GM12878 (cell line): ENCODE measurements around the gene VRK3. TPM values are rescaled to one million over a fixed set of nuclear protein-coding genes. Genes with fewer than 3 reads are reported as not detected.

Experiments
- ATAC-seq: fragments of 200-7000 bp; cut with Tn5 transposase; 3 replicates; pipeline ENCODE4 v1.9.1; 2020; ENCODE audit warnings: mild to moderate bottlenecking, moderate library complexity
- BruUV-seq: library from RNA; stranded (reverse); fragments of 400-500 nt; replicated peaks from 2 replicates; lab custom pipeline; 2021; lab: Mats Ljungman, UMichigan
- CTCF ChIA-PET: fragments of 300-600 bp; sonication (Branson Sonifier 250); formaldehyde crosslinking; extraction: SDS; loops from one replicate; lab custom pipeline; 2021; ENCODE audit warnings: inconsistent platforms; lab: Yijun Ruan, JAX
- POLR2A ChIA-PET: fragments of 350-600 bp; formaldehyde crosslinking; extraction: SDS; loops from one replicate; lab custom pipeline; 2021; ENCODE audit warnings: inconsistent platforms; lab: Charles Lee
- RAD21 ChIA-PET: fragments of 300-600 bp; sonication (Branson Sonifier 250); formaldehyde crosslinking; loops from one replicate; lab custom pipeline; 2023; ENCODE audit warnings: antibody characterized with exemption; ENCODE audit not compliant: unreplicated experiment; lab: Charles Lee
- SMC1A ChIA-PET: fragments of 300-600 bp; sonication (Branson Sonifier 250); formaldehyde crosslinking; loops from one replicate; lab custom pipeline; 2023; ENCODE audit not compliant: unreplicated experiment, uncharacterized antibody; lab: Charles Lee
- DNase-seq: peaks from one replicate; pipeline ENCODE4 v3.0.0-alpha.2; 2011; ENCODE audit warnings: low read depth, low spot score
- FAIRE-seq: peaks from 3 replicates; lab custom pipeline; 2011; peaks lifted over from hg19 to GRCh38; lab: Jason Lieb, UNC
- H2AFZ ChIP-seq: 2 replicates; pipeline ENCODE4 v1.6.0; 2011; ENCODE audit warnings: low read depth, low read length, control low read depth; ENCODE audit not compliant: control insufficient read depth
- H3K27ac ChIP-seq: 2 replicates; pipeline ENCODE4 v1.5.1; 2011; ENCODE audit warnings: control low read depth; ENCODE audit not compliant: control insufficient read depth, insufficient read depth
- H3K27me3 ChIP-seq, 2 experiments: replicated peaks in 1 of 2; 2 replicates each; pipeline versions ENCODE4 v1.6.0 to v1.6.1; 2011; ENCODE audit warnings: low read length in 1 of 2; ENCODE audit not compliant: control insufficient read depth in 2 of 2, insufficient read depth in 2 of 2
- H3K36me3 ChIP-seq, 2 experiments: 2 replicates each; pipeline ENCODE4 v1.5.1; 2011; ENCODE audit warnings: low read length in 1 of 2; ENCODE audit not compliant: control insufficient read depth in 2 of 2, insufficient read depth in 2 of 2
- H3K4me1 ChIP-seq: 2 replicates; pipeline ENCODE4 v1.6.1; 2011; ENCODE audit warnings: mild to moderate bottlenecking, low read length, moderate library complexity, mixed read lengths; ENCODE audit not compliant: control insufficient read depth, insufficient read depth
- H3K4me2 ChIP-seq: 2 replicates; pipeline ENCODE4 v1.6.0; 2011; ENCODE audit warnings: control low read depth; ENCODE audit not compliant: control insufficient read depth, insufficient read depth
- H3K4me3 ChIP-seq: fragments of 200-600 bp; sonication (generic); 2 replicates; pipeline ENCODE4 v1.5.1; 2016
- H3K79me2 ChIP-seq: 2 replicates; pipeline ENCODE4 v1.6.0; 2011; ENCODE audit warnings: low read length; ENCODE audit not compliant: control insufficient read depth, insufficient read depth
- H3K9ac ChIP-seq: 2 replicates; pipeline ENCODE4 v1.8.0; 2011; ENCODE audit warnings: low read length, control low read depth, mixed read lengths; ENCODE audit not compliant: control insufficient read depth, insufficient read depth
- H3K9me3 ChIP-seq: replicated peaks from 3 replicates; pipeline ENCODE4 v1.5.1; 2011; ENCODE audit warnings: mild to moderate bottlenecking, low read length; ENCODE audit not compliant: control insufficient read depth, insufficient read depth
- H4K20me1 ChIP-seq: 2 replicates; pipeline ENCODE4 v1.6.0; 2011; ENCODE audit not compliant: control insufficient read depth, insufficient read depth
- BCL3 ChIP-seq: IDR thresholded peaks from 2 replicates; pipeline ENCODE4 v1.6.1; 2011; ENCODE audit warnings: borderline replicate concordance, low read depth, mild to moderate bottlenecking, moderate library complexity, low read length; ENCODE audit not compliant: insufficient read depth, poor library complexity, severe bottlenecking
- CBX3 ChIP-seq: fragments of 200-600 bp; sonication (generic); IDR thresholded peaks from 2 replicates; pipeline ENCODE4 v1.6.1; 2016; ENCODE audit warnings: low read depth, borderline replicate concordance
- E2F4 ChIP-seq: IDR thresholded peaks from 2 replicates; pipeline ENCODE4 v1.6.1; 2012; ENCODE audit warnings: low read depth, low read length, improper control_type of control experiment
- GABPA ChIP-seq: IDR thresholded peaks from 2 replicates; pipeline ENCODE4 v1.6.1; 2014; ENCODE audit warnings: antibody characterized with exemption, low read depth, mild to moderate bottlenecking, inconsistent platforms
- HDAC6 ChIP-seq: fragments of 200-600 bp; sonication (generic); IDR thresholded peaks from one replicate; pipeline ENCODE4 v1.8.0; 2017; ENCODE audit warnings: antibody characterized with exemption; ENCODE audit not compliant: unreplicated experiment
- KAT2A ChIP-seq: conservative IDR thresholded peaks from 2 replicates; pipeline ENCODE4 v1.6.1; 2011; ENCODE audit warnings: low read depth, low read length; ENCODE audit not compliant: control insufficient read depth
- NFYB ChIP-seq: IDR thresholded peaks from 2 replicates; pipeline ENCODE4 v1.6.1; 2011; ENCODE audit warnings: low read depth, mild to moderate bottlenecking, low read length, improper control_type of control experiment, moderate library complexity; ENCODE audit not compliant: insufficient read depth
- RELA ChIP-seq: fragments of 450-650 bp; IDR thresholded peaks from 2 replicates; pipeline ENCODE4 v1.8.0; 2014; ENCODE audit warnings: borderline replicate concordance; ENCODE audit not compliant: partially characterized antibody
- REST ChIP-seq: IDR thresholded peaks from 2 replicates; pipeline ENCODE4 v1.6.1; 2012; ENCODE audit warnings: mild to moderate bottlenecking, low read depth, low read length
- RUNX3 ChIP-seq: IDR thresholded peaks from 2 replicates; pipeline ENCODE4 v1.6.1; 2012; ENCODE audit warnings: low read length, inconsistent platforms
- ZBTB4 ChIP-seq: fragments of 450-650 bp; formaldehyde crosslinking; IDR thresholded peaks from 2 replicates; pipeline ENCODE4 v1.4.0; 2022; ENCODE audit warnings: mild to moderate bottlenecking, moderate library complexity
- WGBS: methylation state at CpG from one replicate; pipeline ENCODE4 v1.1.6; 2016; ENCODE audit warnings: low lambda C conversion rate; ENCODE audit not compliant: insufficient replicate concordance, insufficient coverage; ENCODE audit errors: missing lambda C conversion rate; 5-methylcytosine and 5-hydroxymethylcytosine counted together
- in situ Hi-C: fragments of 300-500 bp; cut with MboI; formaldehyde crosslinking; loops from 9 replicates; pipeline ENCODE4 v1.14.3; 2018; ENCODE audit warnings: mixed read lengths
- intact Hi-C: fragments of 100-400 bp; cut with micrococcal nuclease; formaldehyde crosslinking; loops from one replicate; pipeline ENCODE4 v1.14.2; 2022; ENCODE audit not compliant: unreplicated experiment
- polyA plus RNA-seq, 11 experiments: library from polyadenylated mRNA; depleted of rRNA in 4 of 11; unstranded in 6 of 11; stranded (reverse) in 5 of 11; fragments of >200 nt; fragmentation: Nextera tagmentation in 4 of 11; fragmentation: Illumina TruSeq in 1 of 11; extraction: Ambion mirVana in 4 of 11; extraction: Trizol in 1 of 11; gene quantifications; 1 replicate in 1 of 11; 2 replicates in 10 of 11; pipeline versions ENCODE4 v1.2.1 to v1.2.3, GENCODE V29; 2011 to 2016; ENCODE audit warnings: inconsistent platforms in 2 of 11, missing spikeins in 2 of 11, low read depth in 1 of 11
- total RNA-seq, 4 experiments: library from RNA; depleted of rRNA in 3 of 4; stranded (reverse); fragments of >200 nt in 3 of 4; fragmentation: Illumina TruSeq in 1 of 4; extraction: Trizol in 1 of 4; gene quantifications; 2 replicates each; pipeline versions ENCODE4 v1.2.1 to v1.2.3, GENCODE V29; 2013 to 2021

Gene VRK3
- total and polyA plus RNA-seq, 10 of the 15 experiments (the other 5 are each of a cell fraction or from before 2014, with no cell fraction given) = 17.3 to 61.9 (median 35.5) TPM

GRCh38 chr19:50001775-50002174 is 23.4 kb downstream of the VRK3 start:
- Histone ChIP-seq H3K36me3 (peaks cover 20 to 22% of the 10 kb centered on the region in 2 experiments; a peak in 3 of 4 replicates), H2AFZ (no peak overlapping the region), H3K9me3 (no peaks in the 10 kb centered on the region), H4K20me1 (no peaks in the 10 kb centered on the region), H3K4me2 (no peak overlapping the region), H3K27ac (no peak overlapping the region), H3K79me2 (no peaks in the 10 kb centered on the region; the same call in 1 of the 2 replicates), H3K4me3 (no peak overlapping the region), H3K4me1 (peaks cover 16% of the 10 kb centered on the region), H3K9ac (no peak overlapping the region), H3K27me3 (no peaks in the 10 kb centered on the region)
- POLR2A ChIA-PET = no interaction called here
- DNase-seq (no peak), ATAC-seq (no peak), FAIRE-seq (no peak)
- CTCF ChIA-PET = interaction anchor here (1.2 kb wide), 1 partner anchor 9 kb away, joined by 4 read pairs; no protein-coding TSS in a partner anchor
- in situ Hi-C loops = no loop called here
- no TSS peak for BruUV-seq
- 93% methylated on average over 8 of the region's 8 CpGs for WGBS
- SMC1A ChIA-PET = no interaction called here
- intact Hi-C loops = no loop called here
- RAD21 ChIA-PET = no interaction called here
- TF ChIP-seq RELA = no peak
- TF ChIP-seq RUNX3 = no peak
- no peak for TF ChIP-seq CBX3
- no peak for TF ChIP-seq REST
- no peak for TF ChIP-seq GABPA
- no peak for TF ChIP-seq NFYB
- TF ChIP-seq ZBTB4 = no peak
- no peak for TF ChIP-seq BCL3
- TF ChIP-seq KAT2A = no peak
- no peak for TF ChIP-seq HDAC6
- no peak for TF ChIP-seq E2F4
